H9 (cell line): ENCODE measurements around the gene CYP4F2. TPM values are rescaled to one million over a fixed set of nuclear protein-coding genes. Genes with fewer than 3 reads are reported as not detected.

Experiments used
- DNase-seq: peaks from one replicate; pipeline ENCODE4 v3.0.0-alpha.2; 2017
- H2AFZ ChIP-seq: one replicate; pipeline ENCODE4 v1.6.1; 2013; ENCODE audit warnings: mild to moderate bottlenecking, low read length, control low read depth, moderate library complexity
- H2AK5ac ChIP-seq: 2 replicates; pipeline ENCODE4 v1.6.1; 2013; ENCODE audit warnings: low read length, control low read depth, mixed read lengths; ENCODE audit not compliant: insufficient read length
- H2BK120ac ChIP-seq: one replicate; pipeline ENCODE4 v1.6.1; 2013; ENCODE audit warnings: low read depth, mild to moderate bottlenecking, low read length, control low read depth, inconsistent platforms; ENCODE audit not compliant: poor library complexity, severe bottlenecking
- H2BK12ac ChIP-seq: 2 replicates; pipeline ENCODE4 v1.6.1; 2013; ENCODE audit warnings: low read length, control low read depth, mixed read lengths, low read depth; ENCODE audit not compliant: insufficient read length
- H2BK15ac ChIP-seq: 2 replicates; pipeline ENCODE4 v1.6.1; 2013; ENCODE audit warnings: low read depth, low read length, control low read depth
- H2BK20ac ChIP-seq: one replicate; pipeline ENCODE4 v1.6.1; 2013; ENCODE audit warnings: low read depth, mild to moderate bottlenecking, low read length, control low read depth, inconsistent platforms; ENCODE audit not compliant: poor library complexity, severe bottlenecking
- H2BK5ac ChIP-seq: 2 replicates; pipeline ENCODE4 v1.6.1; 2013; ENCODE audit warnings: low read length, control low read depth, mixed read lengths; ENCODE audit not compliant: insufficient read length
- H3K14ac ChIP-seq: 2 replicates; pipeline ENCODE4 v1.6.1; 2013; ENCODE audit warnings: low read length, control low read depth; ENCODE audit not compliant: insufficient read depth
- H3K18ac ChIP-seq: 2 replicates; pipeline ENCODE4 v1.6.1; 2013; ENCODE audit warnings: low read depth, mild to moderate bottlenecking, mixed read lengths, low read length, control low read depth; ENCODE audit not compliant: insufficient read length
- H3K23ac ChIP-seq: 2 replicates; pipeline ENCODE4 v1.6.1; 2013; ENCODE audit warnings: low read length, control low read depth, mixed read lengths, low read depth; ENCODE audit not compliant: insufficient read length
- H3K23me2 ChIP-seq: 2 replicates; pipeline ENCODE4 v1.6.1; 2013; ENCODE audit warnings: low read depth, mild to moderate bottlenecking, mixed read lengths, low read length, control low read depth; ENCODE audit not compliant: insufficient read length, poor library complexity, severe bottlenecking
- H3K27ac ChIP-seq: 2 replicates; pipeline ENCODE4 v1.5.1; 2013; ENCODE audit warnings: low read length, control low read depth, mixed read lengths, low read depth; ENCODE audit not compliant: insufficient read length
- H3K27me3 ChIP-seq: 2 replicates; pipeline ENCODE4 v1.6.1; 2013; ENCODE audit warnings: low read length, control low read depth, inconsistent platforms; ENCODE audit not compliant: insufficient read depth
- H3K4ac ChIP-seq: 2 replicates; pipeline ENCODE4 v1.6.1; 2013; ENCODE audit warnings: low read depth, mild to moderate bottlenecking, control low read depth, inconsistent platforms, low read length, moderate library complexity
- H3K4me1 ChIP-seq: 2 replicates; pipeline ENCODE4 v1.6.1; 2013; ENCODE audit warnings: low read length, control low read depth, inconsistent platforms; ENCODE audit not compliant: insufficient read depth
- H3K4me2 ChIP-seq: 2 replicates; pipeline ENCODE4 v1.6.1; 2013; ENCODE audit warnings: low read length, control low read depth, mixed read lengths; ENCODE audit not compliant: insufficient read length, insufficient read depth
- H3K56ac ChIP-seq: 2 replicates; pipeline ENCODE4 v1.6.1; 2013; ENCODE audit warnings: low read depth, mild to moderate bottlenecking, mixed read lengths, low read length, control low read depth; ENCODE audit not compliant: insufficient read length
- H3K79me1 ChIP-seq: 2 replicates; pipeline ENCODE4 v1.6.1; 2013; ENCODE audit warnings: low read depth, mild to moderate bottlenecking, moderate library complexity, low read length, control low read depth, inconsistent platforms; ENCODE audit not compliant: insufficient read depth, poor library complexity, severe bottlenecking
- H3K79me2 ChIP-seq: 2 replicates; pipeline ENCODE4 v1.6.1; 2013; ENCODE audit warnings: low read length, control low read depth, inconsistent platforms; ENCODE audit not compliant: insufficient read depth
- H3K9ac ChIP-seq: 2 replicates; pipeline ENCODE4 v1.6.1; 2013; ENCODE audit warnings: low read length, control low read depth, mixed read lengths; ENCODE audit not compliant: insufficient read length; ENCODE audit errors: extremely low read depth
- H3K9me3 ChIP-seq: one replicate; pipeline ENCODE4 v1.6.1; 2013; ENCODE audit warnings: low read depth, low read length, inconsistent platforms; ENCODE audit not compliant: control insufficient read depth
- H3T11ph ChIP-seq: one replicate; pipeline ENCODE4 v1.6.1; 2013; ENCODE audit warnings: mild to moderate bottlenecking, low read length, control low read depth, inconsistent platforms
- H4K20me1 ChIP-seq: one replicate; pipeline ENCODE4 v1.6.1; 2013; ENCODE audit not compliant: control insufficient read depth, insufficient read length, insufficient read depth
- H4K5ac ChIP-seq: 2 replicates; pipeline ENCODE4 v1.6.1; 2013; ENCODE audit warnings: low read depth, mild to moderate bottlenecking, mixed read lengths, low read length, control low read depth; ENCODE audit not compliant: insufficient read length
- H4K8ac ChIP-seq: replicated peaks from 2 replicates; pipeline ENCODE4 v1.6.1; 2013; ENCODE audit warnings: low read length, control low read depth, mixed read lengths, low read depth; ENCODE audit not compliant: insufficient read length
- H4K91ac ChIP-seq: 2 replicates; pipeline ENCODE4 v1.6.1; 2013; ENCODE audit warnings: low read depth, mild to moderate bottlenecking, moderate library complexity, mixed read lengths, low read length, control low read depth; ENCODE audit not compliant: insufficient read length
- H3K27ac Mint-ChIP-seq, 3 experiments: 2 replicates in 2 of 3; 3 replicates in 1 of 3; pipeline ENCODE4 v1.8.0; 2020 to 2021; ENCODE audit warnings: mixed read lengths in 3 of 3, mild to moderate bottlenecking in 1 of 3, moderate library complexity in 1 of 3
- H3K27me3 Mint-ChIP-seq: 2 replicates; pipeline ENCODE4 v1.8.0; 2021; ENCODE audit warnings: low read depth, mild to moderate bottlenecking, moderate library complexity, mixed read lengths
- H3K36me3 Mint-ChIP-seq, 3 experiments: 2 replicates in 2 of 3; 3 replicates in 1 of 3; pipeline ENCODE4 v1.8.0; 2020 to 2021; ENCODE audit warnings: low read depth in 3 of 3, mixed read lengths in 3 of 3; ENCODE audit not compliant: insufficient read depth in 1 of 3
- H3K4me1 Mint-ChIP-seq, 2 experiments: 2 replicates each; pipeline ENCODE4 v1.8.0; 2020; ENCODE audit warnings: mixed read lengths in 2 of 2
- H3K4me3 Mint-ChIP-seq, 2 experiments: 2 replicates in 1 of 2; 3 replicates in 1 of 2; pipeline ENCODE4 v1.8.0; 2020 to 2021; ENCODE audit warnings: mild to moderate bottlenecking in 2 of 2, mixed read lengths in 2 of 2, moderate library complexity in 1 of 2
- H3K9me3 Mint-ChIP-seq, 2 experiments: 2 replicates in 1 of 2; 3 replicates in 1 of 2; pipeline ENCODE4 v1.8.0; 2020; ENCODE audit warnings: mild to moderate bottlenecking in 2 of 2, mixed read lengths in 2 of 2, moderate library complexity in 1 of 2
- CTCF ChIP-seq: fragments of 200-600 bp; sonication (generic); conservative IDR thresholded peaks from 3 replicates; pipeline ENCODE4 v1.8.0; 2021; ENCODE audit warnings: antibody characterized with exemption, mild to moderate bottlenecking
- WGBS: extraction: QIAGEN DNeasy Blood & Tissue Kit; methylation state at CpG from one replicate; pipeline ENCODE4 v1.1.7; 2013; ENCODE audit warnings: missing lambda C conversion rate, low lambda C conversion rate, mixed read lengths; ENCODE audit not compliant: insufficient read length; ENCODE audit errors: extremely low coverage; 5-methylcytosine and 5-hydroxymethylcytosine counted together
- total RNA-seq: library from RNA; stranded (reverse); gene quantifications from 2 replicates; pipeline ENCODE4 v1.2.1, GENCODE V29; 2021

The CYP4F2 gene
- total RNA-seq, 1 experiment from 2014 or later = not detected

GRCh38 chr19:15838351-15838750 lies 59.5 kb downstream of the CYP4F2 start:
- H3T11ph ChIP-seq = no peak overlapping the region
- no peak for DNase-seq
- WGBS = no CpG with 5 or more reads among the region's 3 CpGs
- no peak overlapping the region for H4K8ac ChIP-seq
- no peak overlapping the region for H3K23ac ChIP-seq
- no peak overlapping the region for H2AK5ac ChIP-seq
- H4K5ac ChIP-seq = no peak overlapping the region
- H3K14ac ChIP-seq = no peak overlapping the region
- H3K27me3 ChIP-seq = no peaks in the 10 kb centered on the region
- no peak overlapping the region for H3K4me3 Mint-ChIP-seq
- H2AFZ ChIP-seq = no peak overlapping the region
- no peak overlapping the region for H3K4me2 ChIP-seq
- no peak overlapping the region for H3K27ac Mint-ChIP-seq
- no peak for TF ChIP-seq CTCF
- H3K4me1 ChIP-seq = no peaks in the 10 kb centered on the region
- peaks cover 58 to 60% of the 10 kb centered on the region in 2 experiments for H3K9me3 Mint-ChIP-seq
- H3K79me1 ChIP-seq = no peaks in the 10 kb centered on the region
- no peak overlapping the region for H3K18ac ChIP-seq
- peaks cover 4% of the 10 kb centered on the region for H3K27me3 Mint-ChIP-seq
- H3K56ac ChIP-seq = no peak overlapping the region
- no peak overlapping the region for H3K27ac ChIP-seq
- no peak overlapping the region for H3K4ac ChIP-seq
- peaks cover 9 to 29% (median 14%) of the 10 kb centered on the region in 3 experiments for H3K36me3 Mint-ChIP-seq
- no peaks in the 10 kb centered on the region for H3K4me1 Mint-ChIP-seq
- H3K9ac ChIP-seq = no peak overlapping the region
- peaks cover 74% of the 10 kb centered on the region for H3K9me3 ChIP-seq
- no peaks in the 10 kb centered on the region for H3K23me2 ChIP-seq
- H2BK120ac ChIP-seq = no peak overlapping the region
- H4K91ac ChIP-seq = no peak overlapping the region
- no peak overlapping the region for H2BK5ac ChIP-seq
- H2BK12ac ChIP-seq = no peak overlapping the region
- H4K20me1 ChIP-seq = no peaks in the 10 kb centered on the region
- H2BK15ac ChIP-seq = no peak overlapping the region
- no peaks in the 10 kb centered on the region for H3K79me2 ChIP-seq
- H2BK20ac ChIP-seq = no peak overlapping the region
